Anterior cingulate cortex (tissue), 58 donors: Measurements from ENCODE around the gene SLX9.
"Not testable (repeated sequence)": the region's sequence is repeated elsewhere in the genome, so short reads cannot be mapped to it uniquely, and the experiment has no call there.

ENCODE experiments used
- DNase-seq, 58 donors: peaks; one replicate each; lab custom pipeline; 2025; lab: John Stamatoyannopoulos, UW

SLX9 gene

GRCh38 chr21:44970766-44971671 lies 31.2 kb downstream of the SLX9 start:
- DNase-seq = no peak

- DNase-seq = no peak
Observed at GRCh38 chr21:44971672-44971995, 31.8 kb downstream of the SLX9 start.

GRCh38 chr21:44972301-44972814 lies 32.5 kb downstream of the SLX9 start:
- DNase-seq = no peak

- no peak for DNase-seq
Observed at GRCh38 chr21:44972821-44973220, 33.0 kb downstream of the SLX9 start.

- DNase-seq = no peak
Observed at GRCh38 chr21:44973598-44973997, 33.8 kb downstream of the SLX9 start.

GRCh38 chr21:44974676-44975075 lies 34.8 kb downstream of the SLX9 start:
- no peak for DNase-seq

- DNase-seq = peak in 11 of 58 donors; percentile 23 to 51 (median 25)
Observed at GRCh38 chr21:44975720-44976555, 36.1 kb downstream of the SLX9 start.

GRCh38 chr21:44976556-44977393 lies 36.9 kb downstream of the SLX9 start:
- not testable (repeated sequence) for DNase-seq

GRCh38 chr21:44977616-44978340 lies 37.9 kb downstream of the SLX9 start:
- no peak for DNase-seq

GRCh38 chr21:44979687-44980561 lies 40.1 kb downstream of the SLX9 start:
- DNase-seq = no peak

GRCh38 chr21:44980562-44981489 lies 41.0 kb downstream of the SLX9 start:
- no peak for DNase-seq

GRCh38 chr21:44982558-44983250 lies 42.9 kb downstream of the SLX9 start:
- no peak for DNase-seq

GRCh38 chr21:44983421-44984206 lies 43.8 kb downstream of the SLX9 start:
- DNase-seq = peak in 1 of 58 donors; percentile 55

- DNase-seq = peak in 1 of 58 donors; percentile 45
Observed at GRCh38 chr21:44984428-44984791, 44.6 kb downstream of the SLX9 start.

- DNase-seq = peak in 1 of 58 donors; percentile 47
Observed at GRCh38 chr21:44984792-44985440, 45.1 kb downstream of the SLX9 start.
